HG03045 (cell line): ENCODE measurements around the gene CACNA2D1.
"Not testable (repeated sequence)": the region's sequence is repeated elsewhere in the genome, so short reads cannot be mapped to it uniquely, and the experiment has no call there.

Experiments used
- ATAC-seq: cut with Tn5 transposase; IDR thresholded peaks from one replicate; pipeline ENCODE4 v1.9.1; 2021; ENCODE audit warnings: mild to moderate bottlenecking, moderate library complexity; ENCODE audit not compliant: unreplicated experiment

The CACNA2D1 gene

DNA sequence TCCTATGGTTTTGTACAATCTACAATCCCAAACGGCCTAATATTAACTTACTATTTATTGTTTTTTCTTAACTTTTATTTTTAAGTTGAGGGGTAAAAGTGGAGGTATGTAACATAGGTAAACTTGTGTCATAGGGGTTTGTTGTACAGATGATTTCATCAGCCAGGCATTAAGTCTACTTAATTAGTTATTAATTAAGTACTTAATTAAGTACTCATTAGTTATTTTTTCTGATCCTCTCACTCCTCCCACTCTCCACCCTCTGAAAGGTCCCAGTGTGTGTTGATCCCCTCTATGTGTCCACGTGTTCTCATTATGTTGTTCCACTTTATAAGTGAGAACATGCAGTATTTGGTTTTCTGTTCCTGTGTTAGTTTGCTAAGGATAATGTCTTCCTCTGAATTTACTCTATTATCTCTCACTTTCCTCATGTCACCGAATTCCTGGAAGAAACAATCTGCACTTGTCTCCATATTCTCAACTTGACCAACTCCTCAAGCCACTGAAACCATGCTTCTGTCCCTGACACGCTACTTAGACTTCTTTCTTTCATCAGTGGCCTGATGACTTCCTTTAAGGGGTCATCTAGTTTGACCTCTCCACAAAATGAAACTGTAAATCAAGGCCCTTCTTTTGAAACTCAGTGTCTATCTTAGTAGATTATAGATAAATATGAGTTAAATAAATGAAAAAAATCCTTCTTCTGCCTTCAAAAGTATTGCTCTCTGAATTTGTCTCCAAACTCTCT is 9.1 kb downstream of the CACNA2D1 start:
- ATAC-seq, result no peak

GRCh38 chr7:82433507-82433906 is 10.1 kb downstream of the CACNA2D1 start:
- no peak for ATAC-seq

GRCh38 chr7:82432743-82433142 is 10.8 kb downstream of the CACNA2D1 start:
- not testable (repeated sequence) for ATAC-seq

GRCh38 chr7:82430500-82431465 is 12.8 kb downstream of the CACNA2D1 start:
- ATAC-seq, result no peak

- ATAC-seq, result no peak
Measured at GRCh38 chr7:82429408-82429807, 14.2 kb downstream of the CACNA2D1 start.

DNA sequence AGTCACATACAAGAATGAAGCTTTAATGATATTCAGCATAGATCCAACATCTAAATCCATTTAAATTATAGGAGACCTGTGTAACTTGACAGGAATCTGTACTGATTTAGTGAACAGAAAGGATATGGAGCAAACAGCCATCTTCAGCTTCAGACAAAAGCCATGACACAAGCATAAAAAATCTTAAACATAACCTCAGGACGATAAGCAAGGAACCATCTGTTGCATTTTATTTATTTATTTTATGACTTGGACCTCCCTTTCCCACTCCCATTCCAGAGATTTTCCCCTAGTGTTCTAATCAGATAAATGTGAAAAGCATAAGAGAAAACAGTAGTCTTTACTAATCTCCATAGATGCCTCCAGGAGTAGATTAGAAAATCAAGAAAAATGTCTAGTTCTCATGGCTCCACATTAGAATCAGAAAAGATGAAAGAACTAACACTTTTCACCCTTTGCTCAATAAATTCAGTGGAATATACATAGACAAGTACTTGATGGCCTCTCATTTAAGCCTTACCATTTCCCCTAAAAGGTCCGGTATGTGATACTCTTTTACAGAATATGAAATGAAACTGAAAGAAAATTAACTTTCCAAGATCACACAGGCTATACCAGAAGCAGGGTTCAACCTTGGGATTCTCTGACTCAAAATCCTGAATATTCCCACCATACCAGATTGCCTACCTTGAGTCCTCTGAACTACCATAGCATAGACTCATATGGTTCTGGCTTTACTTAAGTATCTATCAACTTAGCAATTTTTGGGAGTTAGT is 15.2 kb downstream of the CACNA2D1 start:
- ATAC-seq, result no peak

GRCh38 chr7:82423446-82423845 is 20.1 kb downstream of the CACNA2D1 start:
- no peak for ATAC-seq

DNA sequence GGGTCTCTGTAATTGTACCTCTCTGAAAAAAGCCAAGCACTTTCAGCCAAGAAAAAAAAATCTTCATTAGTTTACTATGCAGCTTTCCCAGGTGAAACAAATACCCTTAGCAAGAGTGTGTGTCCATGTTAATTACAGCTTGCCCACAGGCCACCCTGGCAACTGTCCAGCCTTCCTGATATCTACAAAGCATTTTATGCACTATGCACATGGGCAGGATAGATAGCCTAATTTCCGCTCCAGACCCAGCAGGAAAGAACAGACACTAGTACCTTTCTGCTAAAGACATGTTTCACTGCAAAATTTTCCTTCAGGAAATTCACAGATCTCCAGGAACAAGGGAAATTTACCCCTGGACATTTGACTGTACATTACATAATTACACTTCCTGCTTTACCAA is 24.4 kb downstream of the CACNA2D1 start:
- ATAC-seq, result no peak

- ATAC-seq, result no peak
Measured at GRCh38 chr7:82417898-82418297, 25.7 kb downstream of the CACNA2D1 start.

- ATAC-seq, result no peak
Measured at GRCh38 chr7:82416402-82416801, 27.2 kb downstream of the CACNA2D1 start.

- no peak for ATAC-seq
Measured at GRCh38 chr7:82414389-82414788, 29.2 kb downstream of the CACNA2D1 start.

GRCh38 chr7:82413237-82413636 is 30.3 kb downstream of the CACNA2D1 start:
- no peak for ATAC-seq

- no peak for ATAC-seq
Measured at GRCh38 chr7:82411732-82412131, 31.8 kb downstream of the CACNA2D1 start.

- ATAC-seq, result no peak
Measured at GRCh38 chr7:82410461-82410860, 33.1 kb downstream of the CACNA2D1 start.

GRCh38 chr7:82406937-82407336 is 36.6 kb downstream of the CACNA2D1 start:
- ATAC-seq, result no peak

GRCh38 chr7:82405301-82405700 is 38.3 kb downstream of the CACNA2D1 start:
- no peak for ATAC-seq

DNA sequence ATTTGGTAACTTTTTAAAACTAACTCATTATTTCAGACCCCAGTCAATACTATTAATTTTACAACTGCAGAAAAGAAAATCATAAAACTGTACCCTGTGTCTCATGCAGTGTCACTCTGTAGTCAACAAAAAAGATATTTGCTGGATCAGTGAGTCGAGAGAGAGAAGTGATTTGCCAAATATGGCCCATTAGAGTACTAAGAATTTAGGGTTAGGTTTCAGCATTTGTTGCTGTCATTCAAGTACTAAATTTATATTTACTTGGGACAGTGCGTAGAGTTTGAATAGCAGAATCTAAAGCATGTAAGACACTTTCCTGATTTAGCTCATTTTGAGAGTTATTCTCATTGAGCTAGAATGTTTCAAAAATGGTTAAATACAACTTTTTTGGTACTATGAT is 38.9 kb downstream of the CACNA2D1 start:
- no peak for ATAC-seq

GRCh38 chr7:82404094-82404493 is 39.5 kb downstream of the CACNA2D1 start:
- ATAC-seq, result no peak

DNA sequence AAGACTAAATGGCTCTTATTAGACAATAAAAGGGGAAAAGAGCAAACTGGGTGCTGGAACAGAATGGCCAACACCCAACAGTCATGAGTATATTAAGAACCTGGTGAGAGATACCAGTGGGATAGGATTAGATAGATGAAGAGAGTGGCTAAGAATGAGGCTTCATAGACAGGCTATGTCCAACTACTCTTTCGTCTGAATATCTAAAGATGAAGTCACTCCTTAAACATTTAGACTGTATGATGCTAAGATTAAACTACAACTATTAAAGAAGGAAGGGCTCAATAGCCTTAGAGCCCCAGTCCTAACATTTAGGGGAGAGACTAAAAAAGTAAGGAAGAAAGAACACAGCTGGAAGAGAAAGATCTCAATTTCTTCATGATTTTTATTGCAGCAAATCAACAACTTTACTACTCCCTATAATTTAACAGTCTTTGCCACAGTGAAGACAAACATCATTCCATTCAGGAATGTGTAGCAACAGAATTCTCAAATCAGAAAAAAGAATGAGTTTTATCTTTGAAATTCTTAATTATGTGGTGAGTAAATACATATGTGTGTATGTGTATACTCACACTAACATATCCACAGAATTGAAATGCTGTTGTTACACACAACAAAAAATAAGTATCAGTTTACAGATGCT is 45.6 kb downstream of the CACNA2D1 start:
- no peak for ATAC-seq

DNA sequence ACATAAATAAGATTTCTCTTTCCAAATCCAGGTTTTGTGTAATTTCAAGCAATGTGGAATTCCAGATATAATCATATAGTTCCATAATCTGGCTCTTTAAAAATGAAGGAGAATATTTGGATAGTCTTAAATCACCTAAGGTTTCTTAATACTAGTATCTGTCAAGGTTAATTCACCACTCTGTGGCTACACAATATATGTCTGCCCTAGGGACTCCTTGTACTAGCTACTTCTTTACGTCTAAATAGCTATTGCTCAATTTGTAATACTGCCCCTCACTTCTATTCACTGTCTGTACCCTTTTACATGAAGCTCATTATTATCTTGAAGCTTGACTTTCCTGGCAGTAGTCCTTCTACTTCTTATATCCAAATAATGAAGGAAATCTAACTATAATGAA is 47.2 kb downstream of the CACNA2D1 start:
- no peak for ATAC-seq

GRCh38 chr7:82395147-82395546 is 48.4 kb downstream of the CACNA2D1 start:
- no peak for ATAC-seq
